Measurements from ENCODE around the gene CT45A10. TPM values are rescaled to one million over a fixed set of nuclear protein-coding genes. Genes with fewer than 3 reads are reported as not detected.
"Not testable (repeated sequence)": the region's sequence is repeated elsewhere in the genome, so short reads cannot be mapped to it uniquely, and the experiment has no call there.

The CT45A10 gene
- not detected for total RNA-seq
- not detected for polyA plus RNA-seq
- long read RNA-seq, donor 1, result 0 reads
- long read RNA-seq, donor 2, result 0 reads
- long read RNA-seq, donor 3, result 0 reads
- long read RNA-seq, donor 4, result 0 reads
- long read RNA-seq, donor 5, result 0 reads
- long read RNA-seq, donor 6, result 0 reads
- long read RNA-seq, donor 7, result 0 reads
- long read RNA-seq, donor 8, result 0 reads
- long read RNA-seq, donor 9, result 0 reads
- long read RNA-seq, donor 10, result 0 reads

- 80 to 94% (median 89%) methylated on average over 17 to 22 of the region's 22 CpGs for WGBS, 5 donors
- no peak for DNase-seq
Observed at GRCh38 chrX:135893294-135893817, at the start of gene CT45A10, which contains the start of gene SAGE1. Gene CT45A10, minus strand, starts transcription at chrX:135893444. Its CDS starts 8,100 bp downstream, at chrX:135885344. Gene SAGE1, plus strand, starts transcription at chrX:135893716. Its CDS starts 2,527 bp downstream, at chrX:135896243.

GRCh38 chrX:135931644-135932487 is 38.6 kb upstream of the CT45A10 start:
- 40 to 46% (median 43%) methylated on average over 19 of the region's 19 CpGs for WGBS, 5 donors
- Histone ChIP-seq H3K4me3 (no peak overlapping the region), H3K9me3 (no peaks in the 10 kb centered on the region), H3K27me3 (no peaks in the 10 kb centered on the region), H3K4me1 (no peaks in the 10 kb centered on the region), H3K36me3 (no peaks in the 10 kb centered on the region), H3K27ac (no peak overlapping the region)
- DNase-seq, result peak; percentile 62 to 64
- TF ChIP-seq CTCF (IDR thresholded peaks at IDR 0.05) (peak in 4 of 7 experiments; percentile 33 to 65 (median 42)), POLR2A (IDR thresholded peaks at IDR 0.05) (no peak)
- intact Hi-C loops (cut with DNase I; ENCODE audit: low total_unique reads), result no loop called here

More at GRCh38 chrX:135893294-135893817, at the start of gene CT45A10, which contains the start of gene SAGE1:
- no peaks in the 10 kb centered on the region for H3K36me3 ChIP-seq
- no peaks in the 10 kb centered on the region for H3K4me1 ChIP-seq
- TF ChIP-seq EP300 (IDR thresholded peaks at IDR 0.05), result no peak
- no peak for TF ChIP-seq POLR2AphosphoS5 (IDR thresholded peaks at IDR 0.05)
- TF ChIP-seq CTCF (IDR thresholded peaks at IDR 0.05), result no peak
- no peak for TF ChIP-seq POLR2A (IDR thresholded peaks at IDR 0.05)
- H3K4me3 ChIP-seq, result no peak within 1 kb of the TSS
- H3K27ac ChIP-seq, result no peak within 1 kb of the TSS
- intact Hi-C loops (cut with DNase I; ENCODE audit: low total_unique reads), result no loop called here
- peaks cover 0 to 26% (median 7%) of the 10 kb centered on the region in 4 donors for H3K9me3 ChIP-seq
- H3K27me3 ChIP-seq, result no peaks in the 10 kb centered on the region

- WGBS, 5 donors, result 43 to 66% (median 51%) methylated on average over 2 of the region's 2 CpGs
- Histone ChIP-seq H3K27ac (no peak overlapping the region), H3K27me3 (no peaks in the 10 kb centered on the region), H3K9me3 (no peaks in the 10 kb centered on the region), H3K4me3 (no peak overlapping the region), H3K36me3 (no peaks in the 10 kb centered on the region), H3K4me1 (no peaks in the 10 kb centered on the region)
- no peak for DNase-seq
- TF ChIP-seq CTCF (IDR thresholded peaks at IDR 0.05), result no peak
- intact Hi-C loops (cut with DNase I; ENCODE audit: low total_unique reads), result no loop called here
Observed at GRCh38 chrX:135927897-135928296, 34.7 kb upstream of the CT45A10 start.

- no peaks in the 10 kb centered on the region for H3K27me3 ChIP-seq
- no peaks in the 10 kb centered on the region for H3K9me3 ChIP-seq
- TF ChIP-seq POLR2A (IDR thresholded peaks at IDR 0.05) (no peak), CTCF (IDR thresholded peaks at IDR 0.05) (no peak), POLR2AphosphoS5 (IDR thresholded peaks at IDR 0.05) (no peak), EP300 (IDR thresholded peaks at IDR 0.05) (no peak)
- no peaks in the 10 kb centered on the region for H3K36me3 ChIP-seq
- H3K27ac ChIP-seq, result no peak overlapping the region
- intact Hi-C loops (cut with DNase I; ENCODE audit: low total_unique reads), result no loop called here
- 49 to 78% (median 76%) methylated on average over 5 of the region's 5 CpGs for WGBS, 5 donors
- no peaks in the 10 kb centered on the region for H3K4me1 ChIP-seq
- no peak overlapping the region for H3K4me3 ChIP-seq
- no peak for DNase-seq
Observed at GRCh38 chrX:135923353-135923752, 30.1 kb upstream of the CT45A10 start.

- intact Hi-C loops (cut with DNase I; ENCODE audit: low total_unique reads); H3K4me1 ChIP-seq; H3K27me3 ChIP-seq; H3K9me3 ChIP-seq; H3K4me3 ChIP-seq; H3K27ac ChIP-seq; DNase-seq; H3K36me3 ChIP-seq: not testable (repeated sequence)
- WGBS, 5 donors, result 15 to 47% (median 31%) methylated on average over 1 of the region's 1 CpG
Observed at GRCh38 chrX:135920516-135920915, 27.3 kb upstream of the CT45A10 start.
